Duodenal mucosa (tissue), 2 donors: ENCODE data around the gene ARFGEF3.
"Not testable (repeated sequence)": the region's sequence is repeated elsewhere in the genome, so short reads cannot be mapped to it uniquely, and the experiment has no call there.

Experiments used
- H3K27ac ChIP-seq: one replicate; pipeline ENCODE4 v1.7.0; 2013; ENCODE audit warnings: low read depth, low read length
- H3K27me3 ChIP-seq, 2 donors: one replicate each; pipeline ENCODE4 v1.7.0; 2013; ENCODE audit warnings: low read length in 2 of 2, control low read depth in 1 of 2; ENCODE audit not compliant: insufficient read depth in 2 of 2, control insufficient read depth in 1 of 2
- H3K36me3 ChIP-seq, 2 donors: one replicate each; pipeline ENCODE4 v1.7.0; 2013; ENCODE audit warnings: low read length in 2 of 2, control low read depth in 1 of 2; ENCODE audit not compliant: insufficient read depth in 2 of 2, control insufficient read depth in 1 of 2
- H3K4me1 ChIP-seq, 2 donors: one replicate each; pipeline ENCODE4 v1.7.0; 2013; ENCODE audit warnings: low read length in 2 of 2, control low read depth in 1 of 2; ENCODE audit not compliant: insufficient read depth in 2 of 2, control insufficient read depth in 1 of 2
- H3K4me3 ChIP-seq, 2 donors: one replicate each; pipeline ENCODE4 v1.7.0; 2013; ENCODE audit warnings: low read length in 2 of 2, low read depth in 1 of 2
- H3K9ac ChIP-seq, 2 donors: one replicate each; pipeline ENCODE4 v1.7.0; 2013; ENCODE audit warnings: low read length in 2 of 2, low read depth in 1 of 2
- H3K9me3 ChIP-seq, 2 donors: one replicate each; pipeline ENCODE4 v1.7.0; 2013; ENCODE audit warnings: low read length in 2 of 2, control low read depth in 1 of 2; ENCODE audit not compliant: control insufficient read depth in 1 of 2

ARFGEF3 gene

DNA sequence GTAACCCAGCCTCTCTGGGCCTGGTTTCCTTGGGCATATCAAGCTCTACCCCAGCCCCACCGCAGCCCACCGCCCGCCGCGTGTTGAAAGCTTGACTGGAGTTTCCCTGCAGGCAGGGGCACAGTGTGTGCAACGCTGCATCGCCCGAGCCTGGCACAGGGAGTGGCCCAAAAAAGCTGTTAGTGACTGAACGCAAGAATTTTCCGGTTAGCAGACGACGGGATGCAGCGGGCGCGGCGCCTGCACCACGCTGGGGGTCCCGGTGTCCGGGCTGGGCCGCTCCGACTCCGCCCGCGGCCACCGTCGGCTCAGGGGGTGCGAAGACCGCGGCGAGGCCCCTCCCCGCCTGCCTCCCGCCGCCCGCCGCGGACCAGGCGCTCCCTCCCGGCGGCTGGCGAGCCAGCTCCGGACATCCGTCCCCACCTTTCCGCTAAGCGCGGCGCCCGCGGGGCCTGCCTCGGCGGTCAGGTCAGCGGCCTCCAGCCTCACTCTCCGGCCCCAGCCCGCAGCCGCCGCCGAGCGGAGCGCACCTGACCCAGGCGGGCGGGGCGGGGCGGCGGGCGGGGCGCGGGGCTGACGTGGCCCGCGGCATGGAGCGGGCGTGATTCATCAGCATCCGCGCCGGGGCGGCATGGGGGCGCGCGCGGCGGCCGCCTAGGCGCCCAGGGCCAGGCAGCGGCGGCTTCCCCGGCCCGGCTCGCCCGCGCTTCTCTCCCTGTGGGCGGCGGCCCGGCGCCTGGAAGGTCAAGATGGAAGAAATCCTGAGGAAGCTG is at the start of gene ARFGEF3:
TSS of gene ARFGEF3 (plus strand) at position 602 of the 773 bp plus-strand sequence. CDS start at position 750, 148 bp downstream.
- Histone ChIP-seq H3K9ac (peak within 1 kb of the TSS; percentile 40 to 67), H3K4me1 (peaks cover 5 to 10% of the 10 kb centered on the region in 2 donors), H3K27me3 (peaks cover 7 to 14% of the 10 kb centered on the region in 2 donors), H3K36me3 (no peaks in the 10 kb centered on the region), H3K27ac (peak within 1 kb of the TSS; percentile 22), H3K9me3 (no peaks in the 10 kb centered on the region), H3K4me3 (peak within 1 kb of the TSS; percentile 76 to 81)

- Histone ChIP-seq H3K27me3 (peaks cover 0 to 4% of the 10 kb centered on the region in 2 donors), H3K9me3 (no peaks in the 10 kb centered on the region), H3K27ac (no peak overlapping the region), H3K9ac (no peak overlapping the region), H3K36me3 (no peaks in the 10 kb centered on the region), H3K4me1 (peaks cover 4 to 5% of the 10 kb centered on the region in 2 donors), H3K4me3 (no peak overlapping the region)
These were observed 48.0 kb upstream of the ARFGEF3 start for GRCh38 chr6:138113588-138114210.

DNA sequence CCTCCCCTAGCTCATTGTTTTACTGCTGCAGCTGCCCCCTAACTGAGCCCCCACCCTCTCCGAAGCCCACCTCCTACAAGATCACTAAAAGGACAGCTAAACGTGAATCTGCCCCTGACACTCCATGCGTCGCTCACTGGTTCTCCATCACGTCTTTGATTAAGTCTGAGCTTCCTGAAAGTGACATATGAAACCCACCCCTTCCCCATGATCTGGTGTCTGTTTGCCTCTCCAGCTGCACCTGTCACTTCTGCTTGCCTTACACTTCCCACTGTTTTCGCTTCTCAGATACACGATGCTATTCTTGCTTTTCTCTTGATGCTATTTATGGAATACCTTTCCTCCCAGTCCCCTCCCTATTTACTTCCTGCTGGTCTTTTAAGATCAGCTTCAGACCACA is 46.5 kb upstream of the ARFGEF3 start:
- Histone ChIP-seq H3K27ac (no peak overlapping the region), H3K9ac (no peak overlapping the region), H3K4me3 (no peak overlapping the region), H3K4me1 (no peaks in the 10 kb centered on the region), H3K9me3 (no peaks in the 10 kb centered on the region), H3K27me3 (no peaks in the 10 kb centered on the region), H3K36me3 (no peaks in the 10 kb centered on the region)

DNA sequence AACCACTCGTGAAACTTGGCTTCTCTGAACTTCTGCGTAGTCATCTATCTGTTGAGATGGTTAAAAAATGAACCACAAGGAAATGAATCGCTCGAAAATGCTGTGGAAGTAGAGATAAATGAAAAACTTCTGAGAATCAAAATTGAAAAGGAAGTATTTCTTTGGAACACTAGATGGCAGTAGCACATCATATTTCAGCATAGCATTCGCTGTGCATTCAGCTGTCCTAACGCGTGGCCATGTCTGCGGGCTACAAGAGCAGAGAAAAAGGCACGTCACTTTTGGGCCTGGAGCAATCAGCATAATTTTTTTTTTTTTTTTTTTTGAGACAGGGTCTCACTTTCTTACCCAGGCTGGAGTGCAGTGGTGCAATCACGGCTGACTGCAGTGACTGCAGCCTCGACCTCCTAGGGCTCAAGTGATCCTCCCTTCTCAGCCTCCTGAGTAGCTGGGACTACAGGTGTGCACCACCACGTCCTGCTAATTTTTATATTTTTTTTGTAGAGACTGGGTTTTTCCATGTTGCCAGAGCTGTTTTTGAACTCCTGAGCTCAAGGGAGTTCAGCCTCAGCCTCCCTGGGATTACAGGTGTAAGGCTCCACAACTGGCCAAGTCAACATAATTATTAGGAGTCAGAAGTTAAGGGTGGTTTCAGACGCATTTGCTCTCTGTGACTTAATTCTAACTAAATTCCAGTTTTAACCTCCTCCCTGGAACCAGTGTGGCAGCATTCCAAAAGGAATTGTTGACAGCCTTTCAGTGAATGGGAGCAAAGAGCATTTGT is 45.7 kb upstream of the ARFGEF3 start:
- Histone ChIP-seq H3K27me3 (no peaks in the 10 kb centered on the region), H3K9me3 (no peaks in the 10 kb centered on the region), H3K4me3 (no peak overlapping the region), H3K4me1 (no peaks in the 10 kb centered on the region), H3K27ac (no peak overlapping the region), H3K36me3 (no peaks in the 10 kb centered on the region), H3K9ac (no peak overlapping the region)

- no peak overlapping the region for H3K9ac ChIP-seq
- H3K36me3 ChIP-seq = no peaks in the 10 kb centered on the region
- H3K4me3 ChIP-seq = no peak overlapping the region
- H3K4me1 ChIP-seq = no peaks in the 10 kb centered on the region
- no peaks in the 10 kb centered on the region for H3K27me3 ChIP-seq
- no peak overlapping the region for H3K27ac ChIP-seq
- H3K9me3 ChIP-seq = no peaks in the 10 kb centered on the region
These were observed 45.1 kb upstream of the ARFGEF3 start for GRCh38 chr6:138116661-138116999.

DNA sequence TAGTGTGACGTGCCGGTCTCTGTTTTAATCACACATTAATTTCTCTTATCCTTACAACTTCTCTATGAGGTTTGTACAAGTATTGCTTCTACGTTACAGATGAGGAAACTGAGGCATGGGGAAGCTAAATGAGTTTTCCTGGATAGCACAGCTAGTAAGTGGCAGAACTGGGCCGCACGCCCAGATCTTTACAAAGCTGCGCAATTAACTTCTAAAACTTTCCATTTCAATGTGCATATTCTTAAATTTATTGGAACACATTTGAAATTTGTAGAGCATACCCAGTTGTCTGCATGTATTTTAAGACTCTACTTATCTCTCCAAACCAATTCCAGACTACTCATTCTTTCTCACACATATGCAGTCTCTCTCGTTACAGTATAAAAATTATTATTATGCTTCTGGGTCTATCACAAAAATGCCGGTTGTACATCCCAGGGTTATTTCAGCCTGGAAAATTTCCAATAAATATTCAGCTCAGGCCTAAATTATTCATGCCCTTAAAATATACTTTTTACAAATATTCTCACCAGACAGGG is 44.3 kb upstream of the ARFGEF3 start:
- H3K4me3 ChIP-seq = no peak overlapping the region
- H3K27ac ChIP-seq = no peak overlapping the region
- no peak overlapping the region for H3K9ac ChIP-seq
- H3K4me1 ChIP-seq = no peaks in the 10 kb centered on the region
- no peaks in the 10 kb centered on the region for H3K36me3 ChIP-seq
- no peaks in the 10 kb centered on the region for H3K9me3 ChIP-seq
- no peaks in the 10 kb centered on the region for H3K27me3 ChIP-seq

- not testable (repeated sequence) for H3K9ac ChIP-seq, H3K4me3 ChIP-seq, H3K4me1 ChIP-seq, H3K27me3 ChIP-seq, H3K9me3 ChIP-seq, H3K36me3 ChIP-seq, H3K27ac ChIP-seq
These were observed 42.5 kb upstream of the ARFGEF3 start for GRCh38 chr6:138119229-138119628.

- H3K36me3 ChIP-seq = no peaks in the 10 kb centered on the region
- no peaks in the 10 kb centered on the region for H3K4me1 ChIP-seq
- no peak overlapping the region for H3K27ac ChIP-seq
- no peak overlapping the region for H3K9ac ChIP-seq
- no peaks in the 10 kb centered on the region for H3K27me3 ChIP-seq
- no peaks in the 10 kb centered on the region for H3K9me3 ChIP-seq
- H3K4me3 ChIP-seq = no peak overlapping the region
These were observed 41.8 kb upstream of the ARFGEF3 start for GRCh38 chr6:138119976-138120375.

GRCh38 chr6:138124096-138124495 is 37.6 kb upstream of the ARFGEF3 start:
- H3K27me3 ChIP-seq = no peaks in the 10 kb centered on the region
- no peak overlapping the region for H3K4me3 ChIP-seq
- H3K9ac ChIP-seq = no peak overlapping the region
- H3K9me3 ChIP-seq = no peaks in the 10 kb centered on the region
- H3K4me1 ChIP-seq = no peaks in the 10 kb centered on the region
- H3K27ac ChIP-seq = no peak overlapping the region
- H3K36me3 ChIP-seq = no peaks in the 10 kb centered on the region

DNA sequence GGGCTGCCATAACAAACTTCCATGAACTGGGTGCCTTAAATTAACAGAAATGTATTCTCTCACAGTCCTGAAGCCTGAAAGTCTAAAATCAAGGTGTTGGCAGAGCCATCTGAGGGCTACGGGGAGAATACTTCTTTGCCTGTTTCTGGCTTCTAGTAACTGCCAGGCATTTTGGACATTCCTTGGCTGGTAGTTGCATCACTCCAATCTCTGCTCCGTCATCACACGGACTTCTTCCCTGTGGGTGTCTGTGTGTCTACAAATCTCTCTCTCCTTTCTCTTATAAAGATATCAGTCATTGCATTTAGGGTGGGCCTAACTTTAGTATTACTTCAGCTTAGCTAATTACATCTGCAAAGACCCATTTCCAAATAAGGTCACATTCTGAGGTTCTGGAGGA is 33.6 kb upstream of the ARFGEF3 start:
- Histone ChIP-seq H3K36me3 (no peaks in the 10 kb centered on the region), H3K9ac (no peak overlapping the region), H3K9me3 (no peaks in the 10 kb centered on the region), H3K4me1 (no peaks in the 10 kb centered on the region), H3K27ac (no peak overlapping the region), H3K27me3 (no peaks in the 10 kb centered on the region), H3K4me3 (no peak overlapping the region)
